IMR-90 (cell line): ENCODE results near the gene TGFB1. TPM values are rescaled to one million over a fixed set of nuclear protein-coding genes. Genes with fewer than 3 reads are reported as not detected.

ENCODE experiments used
- ATAC-seq: fragments of 200-7000 bp; cut with Tn5 transposase; 2 replicates; pipeline ENCODE4 v1.9.1; 2020; ENCODE audit warnings: low read depth, mild to moderate bottlenecking, moderate library complexity
- BruUV-seq: library from RNA; stranded (reverse); fragments of 400-500 nt; replicated peaks from 2 replicates; lab custom pipeline; 2021; lab: Mats Ljungman, UMichigan
- CTCF ChIA-PET: fragments of 300-600 bp; formaldehyde crosslinking; extraction: SDS; loops from one replicate; lab custom pipeline; 2021; ENCODE audit warnings: antibody characterized with exemption; lab: Yijun Ruan, JAX
- POLR2A ChIA-PET: fragments of 300-600 bp; sonication (Branson Sonifier 250); formaldehyde crosslinking; loops from one replicate; lab custom pipeline; 2022; ENCODE audit warnings: antibody characterized with exemption; ENCODE audit not compliant: unreplicated experiment; lab: Charles Lee
- DNase-seq: peaks from one replicate; pipeline ENCODE4 v3.0.0; 2013
- H2AFZ ChIP-seq: replicated peaks from 2 replicates; pipeline ENCODE3; 2013; ENCODE audit warnings: low read length, mild to moderate bottlenecking; ENCODE audit not compliant: poor library complexity
- H2AK5ac ChIP-seq: 2 replicates; pipeline ENCODE4 v1.6.1; 2013; ENCODE audit warnings: low read depth, low read length, inconsistent platforms
- H2AK9ac ChIP-seq: replicated peaks from 2 replicates; pipeline ENCODE3; 2013; ENCODE audit warnings: mild to moderate bottlenecking, low read depth, low read length, moderate library complexity; ENCODE audit not compliant: poor library complexity
- H2BK120ac ChIP-seq: 2 replicates; pipeline ENCODE4 v1.6.1; 2013; ENCODE audit warnings: low read depth, low read length, inconsistent platforms
- H2BK15ac ChIP-seq: 3 replicates; pipeline ENCODE4 v1.6.1; 2013; ENCODE audit warnings: low read depth, low read length, inconsistent platforms
- H2BK20ac ChIP-seq: 2 replicates; pipeline ENCODE4 v1.6.1; 2013; ENCODE audit warnings: low read depth, mild to moderate bottlenecking, inconsistent platforms, low read length, moderate library complexity
- H2BK5ac ChIP-seq: 2 replicates; pipeline ENCODE4 v1.6.1; 2013; ENCODE audit warnings: mild to moderate bottlenecking, low read depth, low read length, inconsistent platforms; ENCODE audit not compliant: poor library complexity, severe bottlenecking
- H3K14ac ChIP-seq: replicated peaks from 2 replicates; pipeline ENCODE4 v1.6.1; 2013; ENCODE audit warnings: low read depth, low read length, inconsistent platforms
- H3K18ac ChIP-seq: 2 replicates; pipeline ENCODE4 v1.6.1; 2013; ENCODE audit warnings: low read depth, low read length, control low read depth
- H3K23ac ChIP-seq: 2 replicates; pipeline ENCODE4 v1.6.1; 2013; ENCODE audit warnings: low read depth, low read length, inconsistent platforms
- H3K27ac ChIP-seq: 2 replicates; pipeline ENCODE4 v1.5.1; 2013; ENCODE audit warnings: mild to moderate bottlenecking, control low read depth, low read length; ENCODE audit not compliant: insufficient read depth
- H3K27me3 ChIP-seq: 2 replicates; pipeline ENCODE4 v1.6.1; 2013; ENCODE audit warnings: low read length; ENCODE audit not compliant: control insufficient read depth, insufficient read depth
- H3K36me3 ChIP-seq: 2 replicates; pipeline ENCODE4 v1.6.1; 2013; ENCODE audit warnings: low read length, mixed read lengths; ENCODE audit not compliant: control insufficient read depth, insufficient read depth
- H3K4ac ChIP-seq: 2 replicates; pipeline ENCODE4 v1.6.1; 2013; ENCODE audit warnings: low read depth, low read length, inconsistent platforms
- H3K4me1 ChIP-seq: 2 replicates; pipeline ENCODE4 v1.6.1; 2013; ENCODE audit warnings: low read length, mixed read lengths; ENCODE audit not compliant: control insufficient read depth, insufficient read depth
- H3K4me2 ChIP-seq: 2 replicates; pipeline ENCODE4 v1.6.1; 2013; ENCODE audit warnings: low read depth, mild to moderate bottlenecking, control low read depth, low read length, moderate library complexity
- H3K4me3 ChIP-seq: 2 replicates; pipeline ENCODE4 v1.5.1; 2013; ENCODE audit warnings: low read depth, mild to moderate bottlenecking, control low read depth, low read length, moderate library complexity; ENCODE audit not compliant: insufficient read depth
- H3K56ac ChIP-seq: 2 replicates; pipeline ENCODE4 v1.6.1; 2013; ENCODE audit warnings: low read length, inconsistent platforms; ENCODE audit not compliant: insufficient read depth; ENCODE audit errors: extremely low read depth
- H3K79me1 ChIP-seq, 2 experiments: 2 replicates each; pipeline ENCODE4 v1.6.1; 2013; ENCODE audit warnings: low read length in 2 of 2, inconsistent platforms in 1 of 2, low read depth in 1 of 2
- H3K9ac ChIP-seq: 2 replicates; pipeline ENCODE4 v1.6.1; 2013; ENCODE audit warnings: low read depth, low read length, control low read depth
- H3K9me1 ChIP-seq: 2 replicates; pipeline ENCODE4 v1.6.1; 2013; ENCODE audit warnings: low read length, inconsistent platforms; ENCODE audit not compliant: insufficient read depth
- H3K9me3 ChIP-seq: 2 replicates; pipeline ENCODE4 v1.6.1; 2013; ENCODE audit warnings: low read length; ENCODE audit not compliant: control insufficient read depth, insufficient read depth
- H4K20me1 ChIP-seq: 2 replicates; pipeline ENCODE4 v1.6.1; 2013; ENCODE audit warnings: low read length, inconsistent platforms; ENCODE audit not compliant: insufficient read depth
- H4K5ac ChIP-seq: 2 replicates; pipeline ENCODE4 v1.6.1; 2013; ENCODE audit warnings: mild to moderate bottlenecking, low read depth, low read length, control low read depth
- H4K8ac ChIP-seq, 2 experiments: 2 replicates each; pipeline ENCODE4 v1.6.1; 2013; ENCODE audit warnings: low read depth in 2 of 2, low read length in 2 of 2, control low read depth in 1 of 2, inconsistent platforms in 1 of 2
- H4K91ac ChIP-seq: 2 replicates; pipeline ENCODE4 v1.6.1; 2013; ENCODE audit warnings: low read depth, low read length, inconsistent platforms; ENCODE audit not compliant: insufficient read depth
- BHLHE40 ChIP-seq: fragments of 150-350 bp; IDR thresholded peaks from 2 replicates; pipeline ENCODE4 v1.6.1; 2016; ENCODE audit warnings: mild to moderate bottlenecking, low read depth, low read length
- CEBPB ChIP-seq: IDR thresholded peaks from 2 replicates; pipeline ENCODE4 v1.6.1; 2012; ENCODE audit warnings: low read depth, low read length, improper control_type of control experiment
- ELK1 ChIP-seq: fragments of 150-350 bp; IDR thresholded peaks from 2 replicates; pipeline ENCODE4 v1.6.1; 2016; ENCODE audit warnings: low read depth, mild to moderate bottlenecking, low read length, moderate library complexity, borderline replicate concordance
- MAZ ChIP-seq: IDR thresholded peaks from 2 replicates; pipeline ENCODE4 v1.6.1; 2012; ENCODE audit warnings: low read depth, mild to moderate bottlenecking, low read length, improper control_type of control experiment, moderate library complexity, borderline replicate concordance
- MXI1 ChIP-seq: IDR thresholded peaks from 2 replicates; pipeline ENCODE4 v1.6.1; 2012; ENCODE audit warnings: low read depth, mild to moderate bottlenecking, low read length, moderate library complexity, borderline replicate concordance
- RCOR1 ChIP-seq: IDR thresholded peaks from 2 replicates; pipeline ENCODE4 v1.6.1; 2012; ENCODE audit warnings: mild to moderate bottlenecking, low read length, improper control_type of control experiment; ENCODE audit not compliant: insufficient replicate concordance
- WGBS, 2 experiments: methylation state at CpG; one replicate each; pipeline versions ENCODE4 v1.1.5 to v1.1.7; 2013; ENCODE audit warnings: missing lambda C conversion rate in 2 of 2; ENCODE audit not compliant: insufficient read length in 1 of 2; ENCODE audit errors: extremely low coverage in 2 of 2; 5-methylcytosine and 5-hydroxymethylcytosine counted together
- dilution Hi-C: fragments of 300-500 bp; cut with HindIII; formaldehyde crosslinking; loops from one replicate; pipeline ENCODE4 v1.14.3; 2018; ENCODE audit warnings: low sequenced_read_pairs; ENCODE audit not compliant: unreplicated experiment
- in situ Hi-C: fragments of 300-500 bp; cut with MboI; formaldehyde crosslinking; loops from 3 replicates; pipeline ENCODE4 v1.14.3; 2019; ENCODE audit warnings: low sequenced_read_pairs, inconsistent platforms, mixed read lengths
- intact Hi-C: fragments of 100-400 bp; cut with micrococcal nuclease; formaldehyde crosslinking; loops from 2 replicates; pipeline ENCODE4 v1.10.0; 2022
- polyA plus RNA-seq, 3 experiments: library from polyadenylated mRNA; depleted of rRNA; stranded (reverse); fragments of >200 nt; gene quantifications; 2 replicates each; pipeline ENCODE4 v1.2.3, GENCODE V29; 2012; ENCODE audit warnings: low replicate concordance in 1 of 3
- total RNA-seq: library from RNA; depleted of rRNA; stranded (reverse); fragments of >200 nt; gene quantifications from 2 replicates; pipeline ENCODE4 v1.2.3, GENCODE V29; 2012

The TGFB1 gene
- total and polyA plus RNA-seq, 2 of the 4 experiments (the other 2 are of a cell fraction), result 3.2 to 26.7 TPM

DNA sequence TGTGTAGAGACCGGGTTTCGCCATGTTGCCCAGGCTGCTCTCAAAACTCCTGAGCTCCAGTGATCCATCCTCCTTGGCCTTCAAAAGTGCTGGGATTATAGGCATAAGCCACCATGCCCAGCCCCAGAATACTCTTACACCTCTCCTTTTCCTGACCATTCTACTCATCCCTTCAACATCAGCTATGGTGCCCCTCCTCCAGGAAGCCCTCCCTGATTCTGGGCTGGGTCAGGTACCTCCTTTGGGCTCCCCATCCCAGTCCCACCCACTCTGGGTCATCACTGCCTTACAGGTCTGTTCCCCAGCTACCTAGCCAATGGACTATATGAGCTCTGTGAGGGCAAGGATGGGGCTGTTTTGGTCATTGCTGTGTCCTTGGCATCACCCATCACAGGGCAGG is 9.6 kb downstream of the TGFB1 start:
- no peak overlapping the region for H3K23ac ChIP-seq

More for the DNA sequence above, 9.6 kb downstream of the TGFB1 start:
- POLR2A ChIA-PET, result no interaction called here
- Histone ChIP-seq H2BK20ac (no peak overlapping the region), H3K56ac (no peak overlapping the region), H4K91ac (no peak overlapping the region), H3K27ac (no peak overlapping the region), H3K9me3 (no peaks in the 10 kb centered on the region), H3K4me2 (no peak overlapping the region), H2BK120ac (no peak overlapping the region), H2BK15ac (no peak overlapping the region), H3K4me1 (no peaks in the 10 kb centered on the region), H3K9ac (no peak overlapping the region), H2AK5ac (no peak overlapping the region), H4K20me1 (peaks cover 46% of the 10 kb centered on the region), H4K8ac (no peak overlapping the region), H3K18ac (no peak overlapping the region), H3K9me1 (no peaks in the 10 kb centered on the region; the same call in 1 of the 2 replicates), H3K27me3 (no peaks in the 10 kb centered on the region), H3K14ac (no peak overlapping the region), H3K36me3 (peaks cover 46% of the 10 kb centered on the region), H3K4me3 (no peak overlapping the region), H3K79me1 (peaks cover 25 to 61% of the 10 kb centered on the region in 2 experiments), H4K5ac (no peak overlapping the region), H2AK9ac (no peak overlapping the region), H2BK5ac (no peak overlapping the region), H2AFZ (no peak overlapping the region), H3K4ac (no peak overlapping the region)
- CTCF ChIA-PET, result no interaction called here
- DNase-seq, result no peak
- intact Hi-C loops, result no loop called here
- in situ Hi-C loops, result no loop called here
- BruUV-seq, result no TSS peak
- TF ChIP-seq MAZ (no peak), BHLHE40 (no peak), CEBPB (no peak), RCOR1 (no peak), ELK1 (no peak), MXI1 (no peak)
- dilution Hi-C loops, result no loop called here
- ATAC-seq, result no peak
- WGBS, 2 experiments, result no CpG with 5 or more reads among the region's 2 CpGs
